Hematopoietic multipotent progenitor cell (in vitro differentiated cells): ENCODE results near the gene ATG2A. TPM values are rescaled to one million over a fixed set of nuclear protein-coding genes. Genes with fewer than 3 reads are reported as not detected.

ENCODE experiments used
- DNase-seq, 3 donors: peaks; one replicate each; pipeline ENCODE4 v3.0.0-alpha.2; 2011 to 2015; ENCODE audit warnings: low read depth in 2 of 3, low spot score in 2 of 3
- total RNA-seq: library from RNA; depleted of rRNA; stranded (reverse); fragments of >200 nt; gene quantifications from one replicate; pipeline ENCODE4 v1.2.3, GENCODE V29; 2012

Gene ATG2A
- total RNA-seq, 1 donor = 29.9 TPM

- no peak for DNase-seq
Measured at GRCh38 chr11:64925536-64926436, 8.8 kb upstream of the ATG2A start.

- peak in 1 of 3 donors; percentile 18 for DNase-seq
Measured at GRCh38 chr11:64924910-64925284, 7.9 kb upstream of the ATG2A start.

GRCh38 chr11:64923944-64924909, 7.2 kb upstream of the ATG2A start, which contains the start of gene PPP2R5B:
Gene PPP2R5B (plus strand): TSS chr11:64924689. CDS start chr11:64925735, 1,046 bp downstream.
- peak; percentile 76 to 95 (median 89) for DNase-seq

- no peak for DNase-seq
Measured at GRCh38 chr11:64923151-64923661, 6.2 kb upstream of the ATG2A start.

- no peak for DNase-seq
Measured at GRCh38 chr11:64921384-64921783, 4.4 kb upstream of the ATG2A start.

- DNase-seq = no peak
Measured at GRCh38 chr11:64920124-64920523, 3.1 kb upstream of the ATG2A start.

GRCh38 chr11:64919627-64920026, 2.6 kb upstream of the ATG2A start:
- DNase-seq = no peak

- peak in 2 of 3 donors; percentile 45 to 62 for DNase-seq
Measured at GRCh38 chr11:64918017-64918416, 1.0 kb upstream of the ATG2A start.

GRCh38 chr11:64917663-64917995, 620 bp upstream of the ATG2A start:
- DNase-seq = peak in 1 of 3 donors; percentile 10

GRCh38 chr11:64916040-64916774, 802 bp downstream of the ATG2A start:
- DNase-seq = peak in 2 of 3 donors; percentile 25

GRCh38 chr11:64915376-64915887, 1.6 kb downstream of the ATG2A start:
- no peak for DNase-seq

- no peak for DNase-seq
Measured at GRCh38 chr11:64914123-64914522, 2.9 kb downstream of the ATG2A start.

- no peak for DNase-seq
Measured at GRCh38 chr11:64913171-64913727, 3.8 kb downstream of the ATG2A start.

- DNase-seq = no peak
Measured at GRCh38 chr11:64911689-64912088, 5.3 kb downstream of the ATG2A start.

GRCh38 chr11:64911142-64911541, 5.9 kb downstream of the ATG2A start:
- no peak for DNase-seq

- DNase-seq = no peak
Measured at GRCh38 chr11:64910451-64911093, 6.4 kb downstream of the ATG2A start.

- no peak for DNase-seq
Measured at GRCh38 chr11:64909653-64910343, 7.2 kb downstream of the ATG2A start.

GRCh38 chr11:64908766-64909165, 8.2 kb downstream of the ATG2A start:
- no peak for DNase-seq

GRCh38 chr11:64906314-64906635, 10.7 kb downstream of the ATG2A start:
- no peak for DNase-seq
